Measurements from ENCODE around the gene LANCL2.
"Not testable (repeated sequence)": the region's sequence is repeated elsewhere in the genome, so short reads cannot be mapped to it uniquely, and the experiment has no call there.

LANCL2 gene

GRCh38 chr7:55365205-55365674, at the start of gene LANCL2:
TSS of gene LANCL2 (plus strand) at chr7:55365337. CDS start at chr7:55366026, 689 bp downstream.
- peak; percentile 50 for DNase-seq

GRCh38 chr7:55325371-55325792, 39.8 kb upstream of the LANCL2 start:
- peak; percentile 92 for DNase-seq

GRCh38 chr7:55326081-55326835, 38.9 kb upstream of the LANCL2 start:
- DNase-seq, result no peak

- DNase-seq, result no peak
Observed at GRCh38 chr7:55326945-55327626, 38.1 kb upstream of the LANCL2 start.

GRCh38 chr7:55335151-55335550, 30.0 kb upstream of the LANCL2 start:
- DNase-seq, result no peak

GRCh38 chr7:55335786-55336185, 29.4 kb upstream of the LANCL2 start:
- DNase-seq, result no peak

GRCh38 chr7:55336540-55336939, 28.6 kb upstream of the LANCL2 start:
- no peak for DNase-seq

- no peak for DNase-seq
Observed at GRCh38 chr7:55339033-55340000, 25.8 kb upstream of the LANCL2 start.

GRCh38 chr7:55342216-55342871, 22.8 kb upstream of the LANCL2 start:
- DNase-seq, result no peak

- DNase-seq, result no peak
Observed at GRCh38 chr7:55343002-55343781, 21.9 kb upstream of the LANCL2 start.

GRCh38 chr7:55343860-55344606, 21.1 kb upstream of the LANCL2 start:
- DNase-seq, result no peak

- no peak for DNase-seq
Observed at GRCh38 chr7:55344840-55345239, 20.3 kb upstream of the LANCL2 start.

- no peak for DNase-seq
Observed at GRCh38 chr7:55345292-55345691, 19.8 kb upstream of the LANCL2 start.

GRCh38 chr7:55348502-55348901, 16.6 kb upstream of the LANCL2 start:
- peak; percentile 77 for DNase-seq

GRCh38 chr7:55349121-55349520, 16.0 kb upstream of the LANCL2 start:
- no peak for DNase-seq

- no peak for DNase-seq
Observed at GRCh38 chr7:55350281-55350680, 14.9 kb upstream of the LANCL2 start.

- DNase-seq, result no peak
Observed at GRCh38 chr7:55351263-55351662, 13.9 kb upstream of the LANCL2 start.

GRCh38 chr7:55352947-55353273, 12.2 kb upstream of the LANCL2 start:
- DNase-seq, result not testable (repeated sequence)

- DNase-seq, result peak; percentile 77
Observed at GRCh38 chr7:55360486-55360885, 4.7 kb upstream of the LANCL2 start.

- DNase-seq, result no peak
Observed at GRCh38 chr7:55361560-55361959, 3.6 kb upstream of the LANCL2 start.

GRCh38 chr7:55362927-55363326, 2.2 kb upstream of the LANCL2 start:
- no peak for DNase-seq
